HG03342 (cell line): ENCODE results near the gene RPL26.

Source experiments
- ATAC-seq: cut with Tn5 transposase; IDR thresholded peaks from one replicate; pipeline ENCODE4 v1.9.1; 2021; ENCODE audit warnings: mild to moderate bottlenecking, moderate library complexity; ENCODE audit not compliant: unreplicated experiment

RPL26 gene

GRCh38 chr17:8332128-8332527 is 50.9 kb downstream of the RPL26 start:
- no peak for ATAC-seq
